DND-41 (cell line): ENCODE data around the gene KANSL1L.

Experiments
- ATAC-seq: fragments of 200-7000 bp; cut with Tn5 transposase; 3 replicates; pipeline ENCODE4 v1.9.1; 2021; ENCODE audit warnings: low read depth; ENCODE audit not compliant: insufficient read depth
- DNase-seq: peaks from one replicate; pipeline ENCODE4 v3.0.0-alpha.2; 2020
- H2AFZ ChIP-seq: 2 replicates; pipeline ENCODE4 v1.6.0; 2012; ENCODE audit warnings: low read depth, low read length
- H3K27ac ChIP-seq: 2 replicates; pipeline ENCODE4 v1.5.1; 2012; ENCODE audit warnings: low read length, inconsistent platforms
- H3K27me3 ChIP-seq: fragments of 200-600 bp; sonication (generic); 2 replicates; pipeline ENCODE4 v1.6.0; 2012; ENCODE audit warnings: low read length, mild to moderate bottlenecking, inconsistent platforms; ENCODE audit not compliant: insufficient read depth, poor library complexity
- H3K36me3 ChIP-seq: 2 replicates; pipeline ENCODE4 v1.5.1; 2012; ENCODE audit warnings: low read length, inconsistent platforms; ENCODE audit not compliant: insufficient read depth
- H3K4me1 ChIP-seq: 2 replicates; pipeline ENCODE4 v1.5.1; 2012; ENCODE audit warnings: mild to moderate bottlenecking, low read length; ENCODE audit not compliant: insufficient read depth
- H3K4me2 ChIP-seq: 2 replicates; pipeline ENCODE4 v1.6.0; 2012; ENCODE audit warnings: mild to moderate bottlenecking, moderate library complexity, low read length, inconsistent platforms; ENCODE audit not compliant: insufficient read depth
- H3K4me3 ChIP-seq, 2 experiments: fragments of 200-600 bp in 1 of 2; shearing (Covaris generic) in 1 of 2; 2 replicates each; pipeline ENCODE4 v1.5.1; 2012 to 2016; ENCODE audit warnings: inconsistent platforms in 2 of 2, low read length in 2 of 2, mild to moderate bottlenecking in 2 of 2, low read depth in 1 of 2, moderate library complexity in 1 of 2
- H3K79me2 ChIP-seq: 2 replicates; pipeline ENCODE4 v1.6.0; 2012; ENCODE audit warnings: low read length, inconsistent platforms; ENCODE audit not compliant: insufficient read depth
- H3K9ac ChIP-seq: 2 replicates; pipeline ENCODE4 v1.6.0; 2012; ENCODE audit warnings: low read depth, mild to moderate bottlenecking, inconsistent platforms, low read length, moderate library complexity
- H3K9me3 ChIP-seq: 2 replicates; pipeline ENCODE4 v1.5.1; 2012; ENCODE audit warnings: low read length, moderate library complexity, mild to moderate bottlenecking, inconsistent platforms; ENCODE audit not compliant: insufficient read depth, severe bottlenecking
- H4K20me1 ChIP-seq: 2 replicates; pipeline ENCODE4 v1.6.0; 2012; ENCODE audit warnings: low read length; ENCODE audit not compliant: insufficient read depth
- EZH2 ChIP-seq: IDR thresholded peaks from 3 replicates; pipeline ENCODE4 v1.6.1; 2012; ENCODE audit warnings: borderline replicate concordance, low read depth, mild to moderate bottlenecking, moderate library complexity, low read length, inconsistent platforms; ENCODE audit not compliant: severe bottlenecking
- TF ChIP-seq, protein P1 (sequence below): IDR thresholded peaks from 2 replicates; pipeline ENCODE4 v1.5.1; 2012; ENCODE audit warnings: borderline replicate concordance, low read length, moderate library complexity, mild to moderate bottlenecking; ENCODE audit not compliant: poor library complexity, severe bottlenecking; ENCODE audit errors: extremely low read depth

Gene KANSL1L

DNA sequence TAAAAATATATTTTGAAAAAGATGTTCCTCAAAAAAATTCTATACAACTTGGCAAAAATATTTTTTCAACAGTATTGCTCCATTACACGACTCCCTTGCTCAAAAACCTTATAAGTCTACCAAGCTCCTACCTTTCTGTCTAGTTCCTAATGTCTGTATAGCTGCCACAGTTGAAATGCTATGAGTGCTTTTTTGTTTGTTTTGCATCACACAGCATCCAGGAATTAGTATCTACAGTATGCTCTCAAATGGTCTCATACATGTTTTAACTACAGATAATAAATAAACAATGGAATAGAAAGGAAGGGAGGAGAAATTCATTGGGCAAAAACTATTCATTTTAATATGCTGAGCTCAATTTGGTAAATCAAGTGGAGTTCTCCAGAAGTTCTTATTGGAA is 36.7 kb upstream of the KANSL1L start:
- Histone ChIP-seq H3K79me2 (no peaks in the 10 kb centered on the region), H3K9ac (no peak overlapping the region), H3K9me3 (no peaks in the 10 kb centered on the region), H3K4me3 (no peak overlapping the region), H3K4me1 (no peaks in the 10 kb centered on the region), H3K27ac (no peak overlapping the region), H4K20me1 (no peaks in the 10 kb centered on the region), H3K36me3 (no peaks in the 10 kb centered on the region), H3K4me2 (no peak overlapping the region), H2AFZ (no peak overlapping the region), H3K27me3 (peaks cover 7% of the 10 kb centered on the region)
- ATAC-seq, result no peak
- no peak for TF ChIP-seq EZH2
- TF ChIP-seq, protein P1, sequence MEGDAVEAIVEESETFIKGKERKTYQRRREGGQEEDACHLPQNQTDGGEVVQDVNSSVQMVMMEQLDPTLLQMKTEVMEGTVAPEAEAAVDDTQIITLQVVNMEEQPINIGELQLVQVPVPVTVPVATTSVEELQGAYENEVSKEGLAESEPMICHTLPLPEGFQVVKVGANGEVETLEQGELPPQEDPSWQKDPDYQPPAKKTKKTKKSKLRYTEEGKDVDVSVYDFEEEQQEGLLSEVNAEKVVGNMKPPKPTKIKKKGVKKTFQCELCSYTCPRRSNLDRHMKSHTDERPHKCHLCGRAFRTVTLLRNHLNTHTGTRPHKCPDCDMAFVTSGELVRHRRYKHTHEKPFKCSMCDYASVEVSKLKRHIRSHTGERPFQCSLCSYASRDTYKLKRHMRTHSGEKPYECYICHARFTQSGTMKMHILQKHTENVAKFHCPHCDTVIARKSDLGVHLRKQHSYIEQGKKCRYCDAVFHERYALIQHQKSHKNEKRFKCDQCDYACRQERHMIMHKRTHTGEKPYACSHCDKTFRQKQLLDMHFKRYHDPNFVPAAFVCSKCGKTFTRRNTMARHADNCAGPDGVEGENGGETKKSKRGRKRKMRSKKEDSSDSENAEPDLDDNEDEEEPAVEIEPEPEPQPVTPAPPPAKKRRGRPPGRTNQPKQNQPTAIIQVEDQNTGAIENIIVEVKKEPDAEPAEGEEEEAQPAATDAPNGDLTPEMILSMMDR, result no peak
- no peak for DNase-seq

DNA sequence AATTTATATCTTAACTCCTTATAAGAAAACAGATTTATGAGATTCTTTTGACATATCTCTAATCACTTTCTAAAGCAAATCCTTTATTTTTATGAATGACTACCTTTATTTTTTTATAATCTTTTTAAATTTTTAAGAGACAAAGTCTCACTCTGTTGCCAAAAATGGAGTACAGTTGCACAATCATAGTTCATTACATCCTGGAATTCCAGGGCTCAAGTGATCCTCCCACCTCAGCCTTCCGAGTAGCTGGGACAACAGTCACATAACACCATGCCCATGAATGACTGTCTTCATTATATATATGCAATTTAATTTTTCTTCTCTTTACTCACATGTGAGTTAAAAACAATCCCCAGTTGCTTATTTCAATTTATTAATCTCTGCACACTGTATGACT is 32.3 kb upstream of the KANSL1L start:
- Histone ChIP-seq H3K36me3 (no peaks in the 10 kb centered on the region), H4K20me1 (no peaks in the 10 kb centered on the region), H3K27me3 (peaks cover 8% of the 10 kb centered on the region), H3K27ac (no peak overlapping the region), H3K9ac (no peak overlapping the region), H3K9me3 (no peaks in the 10 kb centered on the region), H3K4me1 (peaks cover 3% of the 10 kb centered on the region; the same call in 1 of the 2 replicates), H3K4me3 (no peak overlapping the region), H2AFZ (no peak overlapping the region), H3K79me2 (no peaks in the 10 kb centered on the region), H3K4me2 (no peak overlapping the region)
- TF ChIP-seq, protein P1, result no peak
- no peak for TF ChIP-seq EZH2
- ATAC-seq (no peak), DNase-seq (no peak)

DNA sequence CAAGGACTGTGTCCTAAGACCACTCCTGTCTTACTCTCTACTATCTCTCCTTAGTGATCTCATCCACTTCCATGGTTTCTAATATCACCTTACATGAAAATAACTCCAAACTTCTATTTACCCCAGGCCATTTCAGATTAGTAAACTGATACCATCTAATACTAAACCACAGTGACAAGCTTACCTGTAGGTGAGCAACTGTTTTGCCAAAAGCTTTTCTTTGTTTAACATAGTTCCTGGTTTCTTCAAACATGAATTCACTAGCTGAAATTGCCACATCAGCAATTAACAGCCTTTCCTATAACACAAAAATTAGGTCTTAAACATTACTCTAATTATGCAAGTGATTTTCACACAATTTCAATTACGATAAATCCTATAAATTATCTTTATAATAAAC is 31.9 kb upstream of the KANSL1L start:
- DNase-seq, result no peak
- Histone ChIP-seq H3K4me3 (no peak overlapping the region), H3K27me3 (peaks cover 8% of the 10 kb centered on the region), H3K9ac (no peak overlapping the region), H3K36me3 (no peaks in the 10 kb centered on the region), H3K4me1 (peaks cover 7% of the 10 kb centered on the region; the same call in 1 of the 2 replicates), H3K9me3 (no peaks in the 10 kb centered on the region), H2AFZ (no peak overlapping the region), H3K4me2 (no peak overlapping the region), H4K20me1 (no peaks in the 10 kb centered on the region), H3K27ac (no peak overlapping the region), H3K79me2 (no peaks in the 10 kb centered on the region)
- TF ChIP-seq, protein P1, result no peak
- TF ChIP-seq EZH2, result no peak
- no peak for ATAC-seq

DNA sequence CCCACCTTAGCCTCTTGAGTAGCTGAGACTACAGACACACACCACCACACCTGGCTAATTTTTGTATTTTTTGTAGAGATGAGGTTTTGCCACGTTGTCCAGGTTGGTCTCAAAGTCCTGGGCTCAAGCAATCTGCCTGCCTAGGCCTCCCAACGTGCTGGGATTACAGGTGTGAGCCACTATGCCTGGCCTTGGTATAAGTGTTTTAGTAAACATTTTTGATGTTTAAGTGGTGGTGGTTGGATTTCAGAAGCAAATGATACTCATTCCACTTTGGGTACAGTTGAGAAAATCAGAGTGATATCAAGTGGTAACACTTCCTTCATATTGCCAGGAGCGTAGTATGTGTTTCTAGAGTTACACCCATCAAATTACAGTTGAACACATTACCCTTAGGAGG is 28.6 kb upstream of the KANSL1L start:
- Histone ChIP-seq H3K27me3 (peaks cover 6% of the 10 kb centered on the region), H2AFZ (no peak overlapping the region), H3K79me2 (no peaks in the 10 kb centered on the region), H3K4me3 (no peak overlapping the region), H3K9me3 (no peaks in the 10 kb centered on the region), H3K4me1 (peaks cover 13% of the 10 kb centered on the region), H4K20me1 (no peaks in the 10 kb centered on the region), H3K9ac (no peak overlapping the region), H3K36me3 (no peaks in the 10 kb centered on the region), H3K27ac (no peak overlapping the region), H3K4me2 (no peak overlapping the region)
- ATAC-seq (no peak), DNase-seq (no peak)
- TF ChIP-seq EZH2, result no peak
- TF ChIP-seq, protein P1, result no peak
